K562 (cell line): ENCODE measurements around the gene MARCHF3. TPM values are rescaled to one million over a fixed set of nuclear protein-coding genes. Genes with fewer than 3 reads are reported as not detected.

ENCODE experiments used
- AFF4 ChIP-seq: sonication (generic); formaldehyde crosslinking; IDR thresholded peaks from 2 replicates; pipeline ENCODE4 v1.8.0; 2023; ENCODE audit warnings: mild to moderate bottlenecking, missing genetic modification reagents
- ARNT ChIP-seq, 2 experiments: fragments of 450-650 bp; IDR thresholded peaks; 2 replicates each; pipeline ENCODE4 v1.6.1; 2016; ENCODE audit warnings: mild to moderate bottlenecking in 1 of 2
- CC2D1A ChIP-seq: fragments of 450-650 bp; IDR thresholded peaks from 2 replicates; pipeline ENCODE4 v1.6.1; 2017; ENCODE audit warnings: mild to moderate bottlenecking
- CHCHD3 ChIP-seq: fragments of 250-450 bp; sonication (Bioruptor Pico); IDR thresholded peaks from 2 replicates; pipeline ENCODE4 v2.1.2; 2022; ENCODE audit warnings: mild to moderate bottlenecking
- MAFF ChIP-seq: IDR thresholded peaks from 2 replicates; pipeline ENCODE4 v1.6.1; 2012; ENCODE audit warnings: low read length, improper control_type of control experiment
- MYNN ChIP-seq, 2 experiments: sonication (generic); formaldehyde crosslinking in 1 of 2; IDR thresholded peaks; 2 replicates each; pipeline versions ENCODE4 v1.5.0 to v1.6.1; 2016 to 2020; ENCODE audit warnings: antibody characterized with exemption in 1 of 2, missing genetic modification reagents in 1 of 2
- NCOA2 ChIP-seq, 2 experiments: fragments of 450-650 bp; IDR thresholded peaks; 2 replicates each; pipeline ENCODE4 v1.6.1; 2018; ENCODE audit warnings: mild to moderate bottlenecking in 2 of 2, moderate library complexity in 1 of 2; ENCODE audit not compliant: partially characterized antibody in 2 of 2
- NFIX ChIP-seq: fragments of 250-450 bp; sonication (Bioruptor Pico); IDR thresholded peaks from 2 replicates; pipeline ENCODE4 v1.4.0; 2020; ENCODE audit warnings: low read depth, mild to moderate bottlenecking, moderate library complexity
- NR2F6 ChIP-seq: fragments of 450-650 bp; formaldehyde crosslinking; IDR thresholded peaks from 2 replicates; pipeline ENCODE4 v1.4.0; 2020; ENCODE audit warnings: mild to moderate bottlenecking
- POLR3A ChIP-seq: IDR thresholded peaks from 2 replicates; pipeline ENCODE4 v1.6.1; 2011; ENCODE audit warnings: borderline replicate concordance, mild to moderate bottlenecking, moderate library complexity; ENCODE audit not compliant: insufficient read length, insufficient read depth; ENCODE audit errors: extremely low read depth
- RBM17 ChIP-seq: fragments of 200-400 bp; formaldehyde crosslinking; IDR thresholded peaks from 2 replicates; pipeline ENCODE4 v1.6.1; 2017; ENCODE audit warnings: low read depth, mild to moderate bottlenecking, low read length, borderline replicate concordance
- RFX1 ChIP-seq: fragments of 450-650 bp; IDR thresholded peaks from 2 replicates; pipeline ENCODE4 v1.6.1; 2016; ENCODE audit warnings: mild to moderate bottlenecking, moderate library complexity
- SIN3A ChIP-seq, 2 experiments: fragments of 150-350 bp in 1 of 2; IDR thresholded peaks; 2 replicates each; pipeline ENCODE4 v1.6.1; 2011 to 2016; ENCODE audit warnings: borderline replicate concordance in 2 of 2, low read depth in 2 of 2, low read length in 2 of 2, mild to moderate bottlenecking in 2 of 2, moderate library complexity in 2 of 2; ENCODE audit not compliant: control insufficient read depth in 1 of 2
- SMARCE1 ChIP-seq: fragments of 450-650 bp; IDR thresholded peaks from 2 replicates; pipeline ENCODE4 v1.7.1; 2016; ENCODE audit warnings: mild to moderate bottlenecking
- TEAD1 ChIP-seq, 2 experiments: fragments of 450-650 bp in 1 of 2; sonication (generic) in 1 of 2; formaldehyde crosslinking; IDR thresholded peaks; 2 replicates each; pipeline versions ENCODE4 v1.4.0 to v1.8.0; 2020 to 2022; ENCODE audit warnings: mild to moderate bottlenecking in 2 of 2, missing genetic modification reagents in 1 of 2
- TOE1 ChIP-seq, 2 experiments: fragments of 450-650 bp in 1 of 2; sonication (generic) in 1 of 2; formaldehyde crosslinking in 1 of 2; IDR thresholded peaks; 2 replicates each; pipeline versions ENCODE4 v1.7.1 to v1.8.0; 2016 to 2022; ENCODE audit warnings: borderline replicate concordance in 2 of 2, mild to moderate bottlenecking in 2 of 2, antibody characterized with exemption in 1 of 2, inconsistent platforms in 1 of 2, low read depth in 1 of 2, missing genetic modification reagents in 1 of 2, moderate library complexity in 1 of 2
- ZBED1 ChIP-seq: IDR thresholded peaks from 2 replicates; pipeline ENCODE4 v1.6.1; 2014
- ZBTB26 ChIP-seq: fragments of 450-650 bp; formaldehyde crosslinking; IDR thresholded peaks from 2 replicates; pipeline ENCODE4 v1.4.0; 2022; ENCODE audit warnings: missing genetic modification characterization
- ZFP1 ChIP-seq: fragments of 450-650 bp; formaldehyde crosslinking; IDR thresholded peaks from 2 replicates; pipeline ENCODE4 v1.4.0; 2020; ENCODE audit warnings: mild to moderate bottlenecking, mixed read lengths
- ZNF12 ChIP-seq: sonication (generic); formaldehyde crosslinking; IDR thresholded peaks from 2 replicates; pipeline ENCODE4 v1.4.0; 2020; ENCODE audit warnings: mild to moderate bottlenecking, missing genetic modification reagents
- ZNF146 ChIP-seq: IDR thresholded peaks from one replicate; pipeline ENCODE4 v1.6.1; 2018; ENCODE audit warnings: missing compliant biosample characterization; ENCODE audit not compliant: unreplicated experiment
- ZNF197 ChIP-seq: fragments of 200-800 bp; sonication (Bioruptor generic); IDR thresholded peaks from 2 replicates; pipeline ENCODE4 v1.6.1; 2016; ENCODE audit warnings: low read depth, missing genetic modification characterization, missing compliant biosample characterization
- ZNF717 ChIP-seq: fragments of 250-450 bp; sonication (Bioruptor Pico); IDR thresholded peaks from 2 replicates; pipeline ENCODE4 v1.5.0; 2021
- polyA plus RNA-seq, 8 experiments: library from polyadenylated mRNA; depleted of rRNA in 4 of 8; stranded (reverse) in 5 of 8; unstranded in 3 of 8; fragments of >200 nt; fragmentation: Nextera tagmentation in 2 of 8; fragmentation: Illumina TruSeq in 1 of 8; extraction: Ambion mirVana in 2 of 8; extraction: Trizol in 1 of 8; gene quantifications; 2 replicates each; pipeline versions ENCODE4 v1.2.1 to v1.2.3, GENCODE V29; 2011 to 2014; ENCODE audit warnings: inconsistent platforms in 1 of 8, missing spikeins in 1 of 8
- total RNA-seq, 7 experiments: library from RNA; depleted of rRNA in 6 of 7; stranded (reverse); fragments of >200 nt in 6 of 7; fragmentation: Illumina TruSeq in 2 of 7; extraction: Trizol in 2 of 7; gene quantifications; 2 replicates each; pipeline versions ENCODE4 v1.2.1 to v1.2.3, GENCODE V29; 2011 to 2021; ENCODE audit warnings: low replicate concordance in 1 of 7

Gene MARCHF3
- total and polyA plus RNA-seq, 9 of the 15 experiments (the other 6 are each of a cell fraction or from before 2014, with no cell fraction given): 5.6 to 37.4 (median 16.5) TPM

DNA sequence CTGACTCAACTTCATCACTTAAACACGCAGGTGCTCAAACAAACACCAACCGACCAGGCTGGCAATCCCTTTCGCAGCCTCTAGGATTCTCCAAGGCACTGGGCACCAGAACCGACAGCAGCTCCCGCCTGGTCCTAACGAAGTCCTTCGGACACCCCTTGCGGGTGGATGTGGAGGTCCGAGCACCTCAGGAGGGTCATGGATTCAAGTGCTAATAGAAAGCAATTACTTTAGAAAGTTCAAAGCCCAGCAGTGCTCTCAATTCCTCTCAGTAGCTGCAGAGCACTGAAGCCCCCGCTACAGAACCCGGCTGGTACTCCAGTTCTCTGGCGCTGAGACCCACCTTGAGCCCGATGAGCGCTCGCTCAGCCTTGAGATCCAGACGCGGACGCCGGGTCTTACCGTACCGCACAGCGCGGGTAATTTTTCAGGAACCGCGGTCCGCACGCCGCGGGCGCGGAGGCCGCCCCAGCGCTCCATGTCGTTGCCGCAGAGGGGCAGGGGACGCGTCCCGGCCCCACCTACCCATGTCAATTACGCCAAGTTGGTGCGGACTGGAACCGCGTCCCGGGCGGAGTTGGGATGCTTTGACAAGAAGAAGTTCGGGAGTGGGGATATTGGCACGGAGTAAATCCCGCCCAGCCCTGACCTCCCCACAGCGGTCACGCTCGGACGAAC lies 638 bp downstream of the MARCHF3 start (continued):
- TF ChIP-seq ZBTB26 (CRISPR knock-in tag): no peak
- TF ChIP-seq TOE1 (IDR thresholded peaks at IDR 0.05; ENCODE audit: borderline replicate concordance): no peak
- TF ChIP-seq TOE1 (CRISPR knock-in tag; IDR thresholded peaks at IDR 0.05; ENCODE audit: borderline replicate concordance, low read depth): no peak
- TF ChIP-seq NR2F6: no peak
- TF ChIP-seq CHCHD3 (CRISPR knock-in tag): no peak
- no peak for TF ChIP-seq ARNT (IDR thresholded peaks at IDR 0.05)
- no peak for TF ChIP-seq MYNN (IDR thresholded peaks at IDR 0.05)
- no peak for TF ChIP-seq MYNN (CRISPR knock-in tag; IDR thresholded peaks at IDR 0.05)
- TF ChIP-seq RFX1: no peak
- TF ChIP-seq NCOA2 (IDR thresholded peaks at IDR 0.05; ENCODE audit: partially characterized antibody in 2 of 2): no peak
- no peak for TF ChIP-seq CC2D1A
- no peak for TF ChIP-seq ZNF197 (CRISPR knock-in tag)
- no peak for TF ChIP-seq AFF4 (CRISPR knock-in tag)
- TF ChIP-seq NFIX (CRISPR knock-in tag): no peak
- no peak for TF ChIP-seq SMARCE1
- TF ChIP-seq ZNF12: no peak
- TF ChIP-seq TEAD1 (CRISPR knock-in tag; IDR thresholded peaks at IDR 0.05): peak in 1 of 2 experiments; percentile 56; a peak in 1 of 4 replicates
- TF ChIP-seq ZNF146 (CRISPR knock-in tag): no peak
- no peak for TF ChIP-seq SIN3A (IDR thresholded peaks at IDR 0.05; ENCODE audit: borderline replicate concordance in 2 of 2, control insufficient read depth in 1 of 2, low read depth in 2 of 2, low read length in 2 of 2)
- no peak for TF ChIP-seq MAFF
- TF ChIP-seq RBM17: no peak
- TF ChIP-seq ZBED1: peak; percentile 15; the same call in 1 of the 2 replicates
- no peak for TF ChIP-seq ZFP1 (CRISPR knock-in tag)
- no peak for TF ChIP-seq POLR3A
- TF ChIP-seq ZNF717: no peak
